Measurements from ENCODE around the gene MDC1. TPM values are rescaled to one million over a fixed set of nuclear protein-coding genes. Genes with fewer than 3 reads are reported as not detected.

MDC1 gene
- polyA plus RNA-seq, 3 donors: 0.27 to 4.5 (median 0.34) TPM

GRCh38 chr6:30700340-30700739, 16.7 kb downstream of the MDC1 start:
- no CpG with 5 or more reads among the region's 4 CpGs for WGBS (ENCODE audit: insufficient coverage)
- no peak overlapping the region for H3K4me3 ChIP-seq (replicated peaks in 1 of 3; ENCODE audit: low read depth in 2 of 3, low read length in 3 of 3)
- H3K9me3 ChIP-seq (replicated peaks in 1 of 2; ENCODE audit: control insufficient read depth in 1 of 2, insufficient read depth in 1 of 2, low read length in 2 of 2): no peaks in the 10 kb centered on the region
- peak overlapping the region in 6 of 7 donors; percentile 34 to 86 (median 72) for H3K27ac Mint-ChIP-seq
- H3K79me2 ChIP-seq (ENCODE audit: insufficient read depth, low read length): no peaks in the 10 kb centered on the region
- peak in 2 of 3 donors; percentile 56 to 80 for DNase-seq
- H3K9me3 Mint-ChIP-seq: no peaks in the 10 kb centered on the region
- no peaks in the 10 kb centered on the region for H3K27me3 ChIP-seq (ENCODE audit: control insufficient read depth in 2 of 2, insufficient read depth in 2 of 2, low read length in 2 of 2)
- no peak overlapping the region for H2AFZ ChIP-seq (ENCODE audit: insufficient read depth, low read depth, low read length, poor library complexity, severe bottlenecking)
- peaks cover 24 to 26% of the 10 kb centered on the region in 2 donors for H3K36me3 Mint-ChIP-seq
- peaks cover 22 to 23% of the 10 kb centered on the region in 2 donors for H3K4me1 ChIP-seq (ENCODE audit: control insufficient read depth in 1 of 2, insufficient read depth in 2 of 2, low read length in 2 of 2)
- H3K27me3 Mint-ChIP-seq (ENCODE audit: low read depth in 3 of 3): peaks cover 0 to 6% (median 0%) of the 10 kb centered on the region in 3 donors
- intact Hi-C loops (cut with micrococcal nuclease): no loop called here
- TF ChIP-seq CTCF (IDR thresholded peaks at IDR 0.05): no peak
- H4K20me1 ChIP-seq (ENCODE audit: insufficient read depth, low read length): no peaks in the 10 kb centered on the region
- H3K4me1 Mint-ChIP-seq: peaks cover 25% of the 10 kb centered on the region
- peak overlapping the region in 1 of 2 donors; percentile 62 for H3K27ac ChIP-seq (ENCODE audit: low read depth in 1 of 2, low read length in 2 of 2)
- H3K4me3 Mint-ChIP-seq: peak overlapping the region in 1 of 2 donors; percentile 37
- H3K9ac ChIP-seq (ENCODE audit: insufficient read depth, low read length, poor library complexity, severe bottlenecking): no peak overlapping the region
- no peak overlapping the region for H3K4me2 ChIP-seq (replicated peaks; ENCODE audit: extremely low read depth, low read length, poor library complexity, severe bottlenecking)
- peaks cover 0 to 12% of the 10 kb centered on the region in 2 donors for H3K36me3 ChIP-seq (replicated peaks in 1 of 2; ENCODE audit: control insufficient read depth in 1 of 2, insufficient read depth in 2 of 2, low read length in 2 of 2)

GRCh38 chr6:30696432-30696831, 20.6 kb downstream of the MDC1 start:
- WGBS (ENCODE audit: insufficient coverage): 100% methylated on average over 1 of the region's 5 CpGs
- intact Hi-C loops (cut with micrococcal nuclease): no loop called here
- Histone ChIP-seq H2AFZ (ENCODE audit: insufficient read depth, low read depth, low read length, poor library complexity, severe bottlenecking) (no peak overlapping the region), H3K4me1 (ENCODE audit: control insufficient read depth in 1 of 2, insufficient read depth in 2 of 2, low read length in 2 of 2) (peaks cover 9 to 10% of the 10 kb centered on the region in 2 donors), H3K9ac (ENCODE audit: insufficient read depth, low read length, poor library complexity, severe bottlenecking) (no peak overlapping the region), H3K9me3 (replicated peaks in 1 of 2; ENCODE audit: control insufficient read depth in 1 of 2, insufficient read depth in 1 of 2, low read length in 2 of 2) (no peaks in the 10 kb centered on the region), H3K4me3 (replicated peaks in 1 of 3; ENCODE audit: low read depth in 2 of 3, low read length in 3 of 3) (no peak overlapping the region), H4K20me1 (ENCODE audit: insufficient read depth, low read length) (no peaks in the 10 kb centered on the region), H3K27ac (ENCODE audit: low read depth in 1 of 2, low read length in 2 of 2) (no peak overlapping the region), H3K36me3 (replicated peaks in 1 of 2; ENCODE audit: control insufficient read depth in 1 of 2, insufficient read depth in 2 of 2, low read length in 2 of 2) (no peaks in the 10 kb centered on the region), H3K79me2 (ENCODE audit: insufficient read depth, low read length) (no peaks in the 10 kb centered on the region), H3K4me2 (replicated peaks; ENCODE audit: extremely low read depth, low read length, poor library complexity, severe bottlenecking) (no peak overlapping the region), H3K27me3 (ENCODE audit: control insufficient read depth in 2 of 2, insufficient read depth in 2 of 2, low read length in 2 of 2) (no peaks in the 10 kb centered on the region)
- H3K27ac Mint-ChIP-seq: no peak overlapping the region
- no peak for DNase-seq
- H3K36me3 Mint-ChIP-seq: no peaks in the 10 kb centered on the region
- H3K27me3 Mint-ChIP-seq (ENCODE audit: low read depth in 3 of 3): peaks cover 0 to 1% (median 0%) of the 10 kb centered on the region in 3 donors
- no peak for TF ChIP-seq CTCF (IDR thresholded peaks at IDR 0.05)
- H3K4me3 Mint-ChIP-seq: no peak overlapping the region
- no peaks in the 10 kb centered on the region for H3K9me3 Mint-ChIP-seq
- peaks cover 10% of the 10 kb centered on the region for H3K4me1 Mint-ChIP-seq
